IMR-90 (cell line): ENCODE data around the gene GNAT2. TPM values are rescaled to one million over a fixed set of nuclear protein-coding genes. Genes with fewer than 3 reads are reported as not detected.

ENCODE experiments used
- ATAC-seq: fragments of 200-7000 bp; cut with Tn5 transposase; 2 replicates; pipeline ENCODE4 v1.9.1; 2020; ENCODE audit warnings: low read depth, mild to moderate bottlenecking, moderate library complexity
- BruUV-seq: library from RNA; stranded (reverse); fragments of 400-500 nt; replicated peaks from 2 replicates; lab custom pipeline; 2021; lab: Mats Ljungman, UMichigan
- CTCF ChIA-PET: fragments of 300-600 bp; formaldehyde crosslinking; extraction: SDS; loops from one replicate; lab custom pipeline; 2021; ENCODE audit warnings: antibody characterized with exemption; lab: Yijun Ruan, JAX
- POLR2A ChIA-PET: fragments of 300-600 bp; sonication (Branson Sonifier 250); formaldehyde crosslinking; loops from one replicate; lab custom pipeline; 2022; ENCODE audit warnings: antibody characterized with exemption; ENCODE audit not compliant: unreplicated experiment; lab: Charles Lee
- DNase-seq: peaks from one replicate; pipeline ENCODE4 v3.0.0; 2013
- H2AFZ ChIP-seq: replicated peaks from 2 replicates; pipeline ENCODE3; 2013; ENCODE audit warnings: low read length, mild to moderate bottlenecking; ENCODE audit not compliant: poor library complexity
- H2AK5ac ChIP-seq: 2 replicates; pipeline ENCODE4 v1.6.1; 2013; ENCODE audit warnings: low read depth, low read length, inconsistent platforms
- H2AK9ac ChIP-seq: replicated peaks from 2 replicates; pipeline ENCODE3; 2013; ENCODE audit warnings: mild to moderate bottlenecking, low read depth, low read length, moderate library complexity; ENCODE audit not compliant: poor library complexity
- H2BK120ac ChIP-seq: 2 replicates; pipeline ENCODE4 v1.6.1; 2013; ENCODE audit warnings: low read depth, low read length, inconsistent platforms
- H2BK15ac ChIP-seq: 3 replicates; pipeline ENCODE4 v1.6.1; 2013; ENCODE audit warnings: low read depth, low read length, inconsistent platforms
- H2BK20ac ChIP-seq: 2 replicates; pipeline ENCODE4 v1.6.1; 2013; ENCODE audit warnings: low read depth, mild to moderate bottlenecking, inconsistent platforms, low read length, moderate library complexity
- H2BK5ac ChIP-seq: 2 replicates; pipeline ENCODE4 v1.6.1; 2013; ENCODE audit warnings: mild to moderate bottlenecking, low read depth, low read length, inconsistent platforms; ENCODE audit not compliant: poor library complexity, severe bottlenecking
- H3K14ac ChIP-seq: replicated peaks from 2 replicates; pipeline ENCODE4 v1.6.1; 2013; ENCODE audit warnings: low read depth, low read length, inconsistent platforms
- H3K18ac ChIP-seq: 2 replicates; pipeline ENCODE4 v1.6.1; 2013; ENCODE audit warnings: low read depth, low read length, control low read depth
- H3K23ac ChIP-seq: 2 replicates; pipeline ENCODE4 v1.6.1; 2013; ENCODE audit warnings: low read depth, low read length, inconsistent platforms
- H3K27ac ChIP-seq: 2 replicates; pipeline ENCODE4 v1.5.1; 2013; ENCODE audit warnings: mild to moderate bottlenecking, control low read depth, low read length; ENCODE audit not compliant: insufficient read depth
- H3K27me3 ChIP-seq: 2 replicates; pipeline ENCODE4 v1.6.1; 2013; ENCODE audit warnings: low read length; ENCODE audit not compliant: control insufficient read depth, insufficient read depth
- H3K36me3 ChIP-seq: 2 replicates; pipeline ENCODE4 v1.6.1; 2013; ENCODE audit warnings: low read length, mixed read lengths; ENCODE audit not compliant: control insufficient read depth, insufficient read depth
- H3K4ac ChIP-seq: 2 replicates; pipeline ENCODE4 v1.6.1; 2013; ENCODE audit warnings: low read depth, low read length, inconsistent platforms
- H3K4me1 ChIP-seq: 2 replicates; pipeline ENCODE4 v1.6.1; 2013; ENCODE audit warnings: low read length, mixed read lengths; ENCODE audit not compliant: control insufficient read depth, insufficient read depth
- H3K4me2 ChIP-seq: 2 replicates; pipeline ENCODE4 v1.6.1; 2013; ENCODE audit warnings: low read depth, mild to moderate bottlenecking, control low read depth, low read length, moderate library complexity
- H3K4me3 ChIP-seq: 2 replicates; pipeline ENCODE4 v1.5.1; 2013; ENCODE audit warnings: low read depth, mild to moderate bottlenecking, control low read depth, low read length, moderate library complexity; ENCODE audit not compliant: insufficient read depth
- H3K56ac ChIP-seq: 2 replicates; pipeline ENCODE4 v1.6.1; 2013; ENCODE audit warnings: low read length, inconsistent platforms; ENCODE audit not compliant: insufficient read depth; ENCODE audit errors: extremely low read depth
- H3K79me1 ChIP-seq, 2 experiments: 2 replicates each; pipeline ENCODE4 v1.6.1; 2013; ENCODE audit warnings: low read length in 2 of 2, inconsistent platforms in 1 of 2, low read depth in 1 of 2
- H3K9ac ChIP-seq: 2 replicates; pipeline ENCODE4 v1.6.1; 2013; ENCODE audit warnings: low read depth, low read length, control low read depth
- H3K9me1 ChIP-seq: 2 replicates; pipeline ENCODE4 v1.6.1; 2013; ENCODE audit warnings: low read length, inconsistent platforms; ENCODE audit not compliant: insufficient read depth
- H3K9me3 ChIP-seq: 2 replicates; pipeline ENCODE4 v1.6.1; 2013; ENCODE audit warnings: low read length; ENCODE audit not compliant: control insufficient read depth, insufficient read depth
- H4K20me1 ChIP-seq: 2 replicates; pipeline ENCODE4 v1.6.1; 2013; ENCODE audit warnings: low read length, inconsistent platforms; ENCODE audit not compliant: insufficient read depth
- H4K5ac ChIP-seq: 2 replicates; pipeline ENCODE4 v1.6.1; 2013; ENCODE audit warnings: mild to moderate bottlenecking, low read depth, low read length, control low read depth
- H4K8ac ChIP-seq, 2 experiments: 2 replicates each; pipeline ENCODE4 v1.6.1; 2013; ENCODE audit warnings: low read depth in 2 of 2, low read length in 2 of 2, control low read depth in 1 of 2, inconsistent platforms in 1 of 2
- H4K91ac ChIP-seq: 2 replicates; pipeline ENCODE4 v1.6.1; 2013; ENCODE audit warnings: low read depth, low read length, inconsistent platforms; ENCODE audit not compliant: insufficient read depth
- CHD1 ChIP-seq: IDR thresholded peaks from 2 replicates; pipeline ENCODE4 v1.6.1; 2012; ENCODE audit warnings: low read depth, low read length, improper control_type of control experiment
- MAFK ChIP-seq: IDR thresholded peaks from 2 replicates; pipeline ENCODE4 v1.6.1; 2012; ENCODE audit warnings: low read depth, low read length, improper control_type of control experiment
- MXI1 ChIP-seq: IDR thresholded peaks from 2 replicates; pipeline ENCODE4 v1.6.1; 2012; ENCODE audit warnings: low read depth, mild to moderate bottlenecking, low read length, moderate library complexity, borderline replicate concordance
- POLR2A ChIP-seq: IDR thresholded peaks from 2 replicates; pipeline ENCODE4 v1.6.1; 2012; ENCODE audit warnings: mild to moderate bottlenecking, low read depth, low read length
- USF2 ChIP-seq: fragments of 150-350 bp; IDR thresholded peaks from 2 replicates; pipeline ENCODE4 v1.6.1; 2017; ENCODE audit warnings: mild to moderate bottlenecking, antibody characterized with exemption, low read length, low read depth
- whole genome bisulfite sequencing, 2 experiments: methylation state at CpG; one replicate each; pipeline versions ENCODE4 v1.1.5 to v1.1.7; 2013; ENCODE audit warnings: missing lambda C conversion rate in 2 of 2; ENCODE audit not compliant: insufficient read length in 1 of 2; ENCODE audit errors: extremely low coverage in 2 of 2; 5-methylcytosine and 5-hydroxymethylcytosine counted together
- dilution Hi-C: fragments of 300-500 bp; cut with HindIII; formaldehyde crosslinking; loops from one replicate; pipeline ENCODE4 v1.14.3; 2018; ENCODE audit warnings: low sequenced_read_pairs; ENCODE audit not compliant: unreplicated experiment
- in situ Hi-C: fragments of 300-500 bp; cut with MboI; formaldehyde crosslinking; loops from 3 replicates; pipeline ENCODE4 v1.14.3; 2019; ENCODE audit warnings: low sequenced_read_pairs, inconsistent platforms, mixed read lengths
- intact Hi-C: fragments of 100-400 bp; cut with micrococcal nuclease; formaldehyde crosslinking; loops from 2 replicates; pipeline ENCODE4 v1.10.0; 2022
- polyA plus RNA-seq, 3 experiments: library from polyadenylated mRNA; depleted of rRNA; stranded (reverse); fragments of >200 nt; gene quantifications; 2 replicates each; pipeline ENCODE4 v1.2.3, GENCODE V29; 2012; ENCODE audit warnings: low replicate concordance in 1 of 3
- total RNA-seq: library from RNA; depleted of rRNA; stranded (reverse); fragments of >200 nt; gene quantifications from 2 replicates; pipeline ENCODE4 v1.2.3, GENCODE V29; 2012

The GNAT2 gene
- total and polyA plus RNA-seq, 2 of the 4 experiments (the other 2 are of a cell fraction) = 0.17 to 0.36 TPM

GRCh38 chr1:109659145-109659544 lies 39.7 kb upstream of the GNAT2 start:
- dilution Hi-C loops (no loop called here), intact Hi-C loops (no loop called here), in situ Hi-C loops (no loop called here)
- WGBS, 2 experiments = no CpG with 5 or more reads among the region's 2 CpGs
- no peak overlapping the region for H3K4me3 ChIP-seq
- peaks cover 3% of the 10 kb centered on the region for H3K4me1 ChIP-seq
- peaks cover 12% of the 10 kb centered on the region for H3K9me1 ChIP-seq
- H3K4me2 ChIP-seq = no peak overlapping the region
- no peak for TF ChIP-seq CHD1
- TF ChIP-seq MAFK = no peak
- no peak for TF ChIP-seq MXI1
- no peak for TF ChIP-seq USF2
- TF ChIP-seq POLR2A = no peak
- no peak overlapping the region for H2AK9ac ChIP-seq
- H4K20me1 ChIP-seq = no peaks in the 10 kb centered on the region
- no peak overlapping the region for H3K14ac ChIP-seq
- H3K18ac ChIP-seq = no peak overlapping the region
- DNase-seq (no peak), ATAC-seq (no peak)
- no peak overlapping the region for H4K91ac ChIP-seq
- H3K4ac ChIP-seq = no peak overlapping the region
- H4K5ac ChIP-seq = no peak overlapping the region
- H3K27me3 ChIP-seq = no peaks in the 10 kb centered on the region
- H3K9me3 ChIP-seq = no peaks in the 10 kb centered on the region
- no peak overlapping the region for H2AFZ ChIP-seq
- no peak overlapping the region for H3K27ac ChIP-seq
- H3K56ac ChIP-seq = no peak overlapping the region
- H2BK5ac ChIP-seq = no peak overlapping the region
- H2AK5ac ChIP-seq = no peak overlapping the region
- H2BK120ac ChIP-seq = no peak overlapping the region
- H3K36me3 ChIP-seq = peaks cover 16% of the 10 kb centered on the region; the same call in 1 of the 2 replicates
- no peak overlapping the region for H2BK15ac ChIP-seq
- peaks cover 0 to 10% of the 10 kb centered on the region in 2 experiments; a peak in 3 of 4 replicates for H3K79me1 ChIP-seq
- no peak overlapping the region for H3K9ac ChIP-seq
- no peak overlapping the region for H3K23ac ChIP-seq
- BruUV-seq = no TSS peak
- no peak overlapping the region for H2BK20ac ChIP-seq
- ChIA-PET POLR2A (no interaction called here), CTCF (no interaction called here)
- no peak overlapping the region for H4K8ac ChIP-seq
